H1 (cell line): ENCODE measurements around the gene UTS2R. TPM values are rescaled to one million over a fixed set of nuclear protein-coding genes. Genes with fewer than 3 reads are reported as not detected.

Experiments used
- CTCF ChIA-PET: fragments of 300-600 bp; sonication (Branson Sonifier 250); formaldehyde crosslinking; loops from one replicate; lab custom pipeline; 2021; ENCODE audit not compliant: partially characterized antibody; lab: Charles Lee
- POLR2A ChIA-PET: fragments of 300-600 bp; sonication (Branson Sonifier 250); formaldehyde crosslinking; loops from one replicate; lab custom pipeline; 2021; ENCODE audit warnings: inconsistent platforms; ENCODE audit not compliant: partially characterized antibody; lab: Charles Lee
- DNase-seq, 2 experiments: peaks; one replicate each; pipeline versions ENCODE4 v3.0.0 to v3.0.0-alpha.2; 2010 to 2022; ENCODE audit warnings: low spot score in 2 of 2, low read depth in 1 of 2, mixed read lengths in 1 of 2
- FAIRE-seq: peaks from 2 replicates; lab custom pipeline; 2011; peaks lifted over from hg19 to GRCh38; lab: Jason Lieb, UNC
- H2AFZ ChIP-seq: 2 replicates; pipeline ENCODE4 v1.8.1; 2012; ENCODE audit warnings: low read length, inconsistent platforms
- H2AK5ac ChIP-seq: 2 replicates; pipeline ENCODE4 v1.6.1; 2013; ENCODE audit warnings: low read depth, low read length
- H2BK120ac ChIP-seq: replicated peaks from 2 replicates; pipeline ENCODE3; 2013; ENCODE audit warnings: low read depth, low read length, inconsistent platforms
- H2BK12ac ChIP-seq: 2 replicates; pipeline ENCODE4 v1.6.1; 2013; ENCODE audit warnings: low read depth, low read length
- H2BK15ac ChIP-seq: 2 replicates; pipeline ENCODE4 v1.6.1; 2013; ENCODE audit warnings: low read length
- H2BK20ac ChIP-seq: 2 replicates; pipeline ENCODE4 v1.6.1; 2013; ENCODE audit warnings: low read length
- H2BK5ac ChIP-seq: 2 replicates; pipeline ENCODE4 v1.6.1; 2013; ENCODE audit warnings: low read depth, low read length
- H3K14ac ChIP-seq: 2 replicates; pipeline ENCODE4 v1.6.1; 2013; ENCODE audit warnings: inconsistent platforms; ENCODE audit not compliant: insufficient read length
- H3K18ac ChIP-seq: 2 replicates; pipeline ENCODE4 v1.6.1; 2013; ENCODE audit warnings: low read length; ENCODE audit errors: extremely low read depth
- H3K23ac ChIP-seq: 2 replicates; pipeline ENCODE4 v1.6.1; 2013; ENCODE audit warnings: inconsistent platforms; ENCODE audit not compliant: insufficient read length
- H3K23me2 ChIP-seq: 2 replicates; pipeline ENCODE4 v1.6.1; 2013; ENCODE audit warnings: low read depth, low read length
- H3K27ac ChIP-seq: 2 replicates; pipeline ENCODE4 v1.6.1; 2011; ENCODE audit warnings: low read depth, low read length, inconsistent platforms
- H3K27me3 ChIP-seq, 4 experiments: replicated peaks in 1 of 4; 1 replicate in 1 of 4; 2 replicates in 3 of 4; pipeline versions ENCODE4 v1.6.1 to v1.8.1; 2011 to 2013; ENCODE audit warnings: low read length in 3 of 4, mild to moderate bottlenecking in 3 of 4, inconsistent platforms in 2 of 4, mixed read lengths in 2 of 4, moderate library complexity in 1 of 4; ENCODE audit not compliant: control insufficient read depth in 3 of 4, insufficient read depth in 3 of 4; ENCODE audit errors: extremely low read depth in 1 of 4
- H3K36me3 ChIP-seq, 4 experiments: 2 replicates each; pipeline versions ENCODE4 v1.6.1 to v1.8.1; 2011 to 2013; ENCODE audit warnings: mild to moderate bottlenecking in 4 of 4, low read length in 3 of 4, moderate library complexity in 2 of 4, control low read depth in 1 of 4, inconsistent platforms in 1 of 4; ENCODE audit not compliant: insufficient read depth in 4 of 4, control insufficient read depth in 2 of 4
- H3K4ac ChIP-seq: replicated peaks from 2 replicates; pipeline ENCODE3; 2013; ENCODE audit warnings: low read length, low read depth, mixed read lengths, inconsistent platforms; ENCODE audit not compliant: insufficient read length
- H3K4me1 ChIP-seq, 4 experiments: replicated peaks in 1 of 4; 1 replicate in 1 of 4; 2 replicates in 3 of 4; pipeline versions ENCODE4 v1.6.1 to v1.8.1; 2011 to 2013; ENCODE audit warnings: low read length in 3 of 4, inconsistent platforms in 2 of 4, mixed read lengths in 1 of 4; ENCODE audit not compliant: insufficient read depth in 4 of 4, control insufficient read depth in 3 of 4
- H3K4me2 ChIP-seq, 2 experiments: 2 replicates each; pipeline versions ENCODE4 v1.6.1 to v1.8.1; 2011 to 2013; ENCODE audit warnings: low read depth in 2 of 2, low read length in 2 of 2, control low read depth in 1 of 2, inconsistent platforms in 1 of 2, mild to moderate bottlenecking in 1 of 2; ENCODE audit not compliant: insufficient read depth in 1 of 2
- H3K4me3 ChIP-seq, 4 experiments: fragments of 200-600, 300-600 bp in 1 of 4; sonication (generic), shearing (Covaris generic), sonication (Bioruptor Twin) in 1 of 4; 2 replicates each; pipeline versions ENCODE4 v1.5.1 to v1.8.1; 2011 to 2016; ENCODE audit warnings: low read length in 4 of 4, low read depth in 3 of 4, control low read depth in 2 of 4, inconsistent platforms in 2 of 4, mild to moderate bottlenecking in 2 of 4, mixed read lengths in 1 of 4, moderate library complexity in 1 of 4; ENCODE audit not compliant: insufficient read depth in 2 of 4; ENCODE audit errors: extremely low read depth in 1 of 4
- H3K56ac ChIP-seq: replicated peaks from 2 replicates; pipeline ENCODE3; 2013; ENCODE audit warnings: low read depth, mild to moderate bottlenecking, mixed read lengths, low read length, inconsistent platforms; ENCODE audit not compliant: insufficient read length
- H3K79me1 ChIP-seq: 2 replicates; pipeline ENCODE4 v1.6.1; 2013; ENCODE audit warnings: low read depth, low read length, control low read depth
- H3K79me2 ChIP-seq, 2 experiments: 2 replicates each; pipeline versions ENCODE4 v1.6.1 to v1.8.1; 2012 to 2013; ENCODE audit warnings: low read length in 2 of 2, mild to moderate bottlenecking in 2 of 2, inconsistent platforms in 1 of 2; ENCODE audit not compliant: insufficient read depth in 2 of 2, control insufficient read depth in 1 of 2
- H3K9ac ChIP-seq, 4 experiments: replicated peaks in 1 of 4; 1 replicate in 1 of 4; 2 replicates in 3 of 4; pipeline versions ENCODE4 v1.6.1 to v1.8.1; 2011 to 2013; ENCODE audit warnings: low read depth in 3 of 4, low read length in 3 of 4, control low read depth in 2 of 4, mild to moderate bottlenecking in 2 of 4, moderate library complexity in 2 of 4, inconsistent platforms in 1 of 4; ENCODE audit errors: extremely low read depth in 1 of 4
- H3K9me3 ChIP-seq, 2 experiments: 2 replicates each; pipeline versions ENCODE4 v1.6.1 to v1.8.1; 2012 to 2013; ENCODE audit warnings: mild to moderate bottlenecking in 2 of 2, moderate library complexity in 2 of 2, control low read depth in 1 of 2, inconsistent platforms in 1 of 2, low read depth in 1 of 2, low read length in 1 of 2, mixed read lengths in 1 of 2; ENCODE audit not compliant: insufficient read depth in 2 of 2
- H4K20me1 ChIP-seq, 2 experiments: replicated peaks in 1 of 2; 2 replicates each; pipeline versions ENCODE3 to v1.8.1; 2011 to 2013; ENCODE audit warnings: inconsistent platforms in 2 of 2, low read length in 2 of 2, mild to moderate bottlenecking in 1 of 2; ENCODE audit not compliant: insufficient read depth in 2 of 2, control insufficient read depth in 1 of 2
- H4K5ac ChIP-seq: 2 replicates; pipeline ENCODE4 v1.6.1; 2013; ENCODE audit warnings: low read length, low read depth, mixed read lengths, inconsistent platforms; ENCODE audit not compliant: insufficient read length
- H4K8ac ChIP-seq: 2 replicates; pipeline ENCODE4 v1.8.0; 2013; ENCODE audit warnings: mild to moderate bottlenecking, moderate library complexity, low read length, inconsistent platforms; ENCODE audit not compliant: insufficient read depth; ENCODE audit errors: extremely low read depth
- H4K91ac ChIP-seq: replicated peaks from 2 replicates; pipeline ENCODE3; 2013; ENCODE audit warnings: low read length, mixed read lengths, inconsistent platforms; ENCODE audit not compliant: insufficient read length
- CREB1 ChIP-seq: IDR thresholded peaks from 2 replicates; pipeline ENCODE4 v1.6.1; 2012; ENCODE audit warnings: inconsistent platforms
- EGR1 ChIP-seq: IDR thresholded peaks from 2 replicates; pipeline ENCODE4 v1.6.1; 2011; ENCODE audit warnings: low read depth, low read length, borderline replicate concordance
- EP300 ChIP-seq, 2 experiments: IDR thresholded peaks; 1 replicate in 1 of 2; 2 replicates in 1 of 2; pipeline ENCODE4 v1.6.1; 2011 to 2012; ENCODE audit warnings: low read depth in 2 of 2, low read length in 2 of 2, mild to moderate bottlenecking in 2 of 2, borderline replicate concordance in 1 of 2, inconsistent platforms in 1 of 2, moderate library complexity in 1 of 2
- GTF2F1 ChIP-seq: IDR thresholded peaks from 2 replicates; pipeline ENCODE4 v1.6.1; 2012; ENCODE audit warnings: low read depth, low read length, improper control_type of control experiment, borderline replicate concordance
- NANOG ChIP-seq: IDR thresholded peaks from 2 replicates; pipeline ENCODE4 v1.6.1; 2011; ENCODE audit warnings: low read length, low read depth, mild to moderate bottlenecking, inconsistent platforms; ENCODE audit not compliant: insufficient read depth, poor library complexity, severe bottlenecking
- RFX5 ChIP-seq: IDR thresholded peaks from 2 replicates; pipeline ENCODE4 v1.6.1; 2011; ENCODE audit warnings: low read depth, low read length, improper control_type of control experiment, borderline replicate concordance
- SIRT6 ChIP-seq: IDR thresholded peaks from one replicate; pipeline ENCODE4 v1.7.1; 2012; ENCODE audit warnings: low read length, inconsistent platforms
- SIX5 ChIP-seq: IDR thresholded peaks from 2 replicates; pipeline ENCODE4 v1.6.1; 2011; ENCODE audit warnings: mild to moderate bottlenecking, low read depth, low read length
- TAF1 ChIP-seq: IDR thresholded peaks from 2 replicates; pipeline ENCODE4 v1.6.1; 2011; ENCODE audit warnings: mild to moderate bottlenecking, low read depth, low read length
- USF2 ChIP-seq: IDR thresholded peaks from 2 replicates; pipeline ENCODE4 v1.6.1; 2011; ENCODE audit warnings: low read length, improper control_type of control experiment
- WGBS, 2 experiments: shearing (Covaris generic) in 1 of 2; methylation state at CpG; one replicate each; pipeline versions ENCODE4 v1.1.6 to v1.1.7; 2013 to 2015; ENCODE audit warnings: low lambda C conversion rate in 2 of 2, mixed read lengths in 2 of 2, inconsistent platforms in 1 of 2, low coverage in 1 of 2, missing lambda C conversion rate in 1 of 2; ENCODE audit not compliant: insufficient replicate concordance in 2 of 2, insufficient coverage in 1 of 2, insufficient read length in 1 of 2; ENCODE audit errors: extremely low coverage in 1 of 2, missing lambda C conversion rate in 1 of 2; 5-methylcytosine and 5-hydroxymethylcytosine counted together
- polyA plus RNA-seq, 7 experiments: library from polyadenylated mRNA; depleted of rRNA in 3 of 7; stranded (reverse) in 5 of 7; unstranded in 2 of 7; fragments of >200 nt in 5 of 7; fragments of 200-250 nt in 2 of 7; gene quantifications; 1 replicate in 5 of 7; 2 replicates in 1 of 7; 4 replicates in 1 of 7; pipeline versions ENCODE4 v1.2.1 to v1.2.3, GENCODE V29; 2011 to 2013; ENCODE audit warnings: missing spikeins in 2 of 7, mixed read lengths in 2 of 7
- total RNA-seq: library from RNA; stranded (reverse); fragmentation: NEBNext Ultra II Directional; extraction: Animal tissue kit (Norgen Biotek cat#: 25700); gene quantifications from 2 replicates; pipeline ENCODE4 v1.2.1, GENCODE V29; 2021

The UTS2R gene
- total and polyA plus RNA-seq, 2 of the 8 experiments (the other 6 are each of a cell fraction or from before 2014, with no cell fraction given), result 0.27 TPM; not detected in 1

DNA sequence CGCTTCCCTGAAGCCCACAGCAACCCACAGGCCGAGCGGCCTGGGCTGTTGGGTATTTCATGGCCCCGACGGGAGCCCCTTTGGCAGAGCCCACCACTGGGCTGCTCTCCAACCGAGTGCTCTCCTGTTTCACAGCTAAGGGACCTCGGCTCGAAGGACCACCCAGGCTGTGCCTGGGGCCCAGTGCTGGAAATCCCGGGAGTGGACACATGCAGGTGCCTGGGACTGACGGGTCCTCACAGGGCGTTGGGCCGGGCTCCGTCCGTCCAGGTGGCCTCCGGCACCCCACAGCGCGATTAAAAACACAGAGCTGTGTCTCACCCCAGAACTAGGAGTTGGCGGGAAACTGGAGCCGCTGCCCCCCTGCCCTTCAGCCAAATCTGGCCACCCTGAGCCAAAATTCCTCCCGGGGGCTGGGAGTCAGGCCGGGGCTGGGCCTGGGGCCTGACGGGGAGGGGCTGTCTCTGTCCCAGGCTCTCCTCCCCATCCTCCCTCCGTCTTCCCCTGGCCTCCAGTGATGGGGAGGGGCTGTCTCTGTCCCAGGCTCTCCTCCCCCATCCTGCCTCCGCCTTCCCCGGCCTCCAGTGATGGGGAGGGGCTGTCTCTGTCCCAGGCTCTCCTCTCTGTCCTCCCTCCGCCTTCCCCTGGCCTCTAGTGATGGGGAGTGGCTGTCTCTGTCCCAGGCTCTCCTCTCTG is 14.1 kb downstream of the UTS2R start:
- peaks cover 0 to 3% of the 10 kb centered on the region in 2 experiments for H4K20me1 ChIP-seq
- no peak for TF ChIP-seq SIRT6
- no peak for TF ChIP-seq TAF1
- TF ChIP-seq SIX5, result no peak
- TF ChIP-seq EP300 (IDR thresholded peaks at IDR 0.05; ENCODE audit: borderline replicate concordance in 1 of 2, low read depth in 2 of 2, low read length in 2 of 2), result no peak
- TF ChIP-seq EGR1, result no peak
- no peak for TF ChIP-seq RFX5
- no peak for TF ChIP-seq NANOG
- TF ChIP-seq CREB1, result no peak
- TF ChIP-seq USF2, result no peak
- TF ChIP-seq GTF2F1, result no peak
- POLR2A ChIA-PET, result interaction anchor here (1.0 to 2.9 kb wide), 3 partner anchors 7 to 16 kb away, joined by 3 to 14 read pairs (median 3); no protein-coding TSS in a partner anchor
- peaks cover 0 to 9% (median 5%) of the 10 kb centered on the region in 4 experiments; a peak in 5 of 7 replicates for H3K4me1 ChIP-seq
- H3K79me1 ChIP-seq, result no peaks in the 10 kb centered on the region
- H3K14ac ChIP-seq, result no peak overlapping the region
- H3K56ac ChIP-seq, result no peak overlapping the region
- no peaks in the 10 kb centered on the region for H3K36me3 ChIP-seq
- H2AK5ac ChIP-seq, result no peak overlapping the region
- 89% methylated on average over 17 of the region's 26 CpGs; no CpG with 5 or more reads in 1 of the 2 experiments for WGBS, 2 experiments
- H3K23ac ChIP-seq, result no peak overlapping the region
- no peak overlapping the region for H2BK120ac ChIP-seq
- H2BK12ac ChIP-seq, result no peak overlapping the region
- no peak overlapping the region for H2AFZ ChIP-seq
- no peak overlapping the region for H4K5ac ChIP-seq
- peak overlapping the region in 1 of 2 experiments; percentile 11; a peak in 1 of 4 replicates for H3K4me2 ChIP-seq
- H4K8ac ChIP-seq, result no peak overlapping the region
- no peak for DNase-seq
- no peaks in the 10 kb centered on the region; a peak in 2 of 7 replicates for H3K27me3 ChIP-seq
- H3K9me3 ChIP-seq, result no peaks in the 10 kb centered on the region
- H3K4ac ChIP-seq, result no peak overlapping the region
- no peak overlapping the region for H2BK15ac ChIP-seq
- no peak overlapping the region for H2BK5ac ChIP-seq
- CTCF ChIA-PET, result interaction anchor here (0.8 to 1.4 kb wide), 4 partner anchors 12 to 41 kb away, joined by 3 to 6 read pairs (median 4); no protein-coding TSS in a partner anchor
- no peak overlapping the region for H2BK20ac ChIP-seq
- H3K27ac ChIP-seq, result no peak overlapping the region
- H3K23me2 ChIP-seq, result no peaks in the 10 kb centered on the region
- FAIRE-seq, result no peak
- H4K91ac ChIP-seq, result no peak overlapping the region
- H3K18ac ChIP-seq, result no peak overlapping the region
- H3K4me3 ChIP-seq, result no peak overlapping the region
- H3K79me2 ChIP-seq, result no peaks in the 10 kb centered on the region
- no peak overlapping the region for H3K9ac ChIP-seq
